ENCODE measurements around the gene KRTAP9-6. TPM values are rescaled to one million over a fixed set of nuclear protein-coding genes. Genes with fewer than 3 reads are reported as not detected.
"Not testable (repeated sequence)": the region's sequence is repeated elsewhere in the genome, so short reads cannot be mapped to it uniquely, and the experiment has no call there.

The KRTAP9-6 gene
- total and polyA plus RNA-seq, 5 donors, result not detected

GRCh38 chr17:41271858-41272257 lies 6.7 kb downstream of the KRTAP9-6 start:
- no CpG with 5 or more reads among the region's 1 CpG for WGBS
- intact Hi-C loops (cut with DNase I), result no loop called here
- no peak overlapping the region for H3K4me3 ChIP-seq (ENCODE audit: low read length)
- DNase-seq (no peak), ATAC-seq (no peak)
- no peaks in the 10 kb centered on the region for H3K4me1 ChIP-seq (ENCODE audit: control insufficient read depth, insufficient read depth, low read length)
- H3K9me3 ChIP-seq (ENCODE audit: control insufficient read depth, low read length), result no peaks in the 10 kb centered on the region
- H3K27ac ChIP-seq (ENCODE audit: low read length), result no peak overlapping the region
- no peaks in the 10 kb centered on the region for H3K27me3 ChIP-seq (ENCODE audit: control insufficient read depth, insufficient read depth)

GRCh38 chr17:41275648-41276190 lies 10.5 kb downstream of the KRTAP9-6 start, which contains the start of gene KRTAP9-7:
KRTAP9-7 (plus strand) TSS chr17:41275698; CDS start chr17:41275698, 0 bp downstream.
- ATAC-seq; H3K27me3 ChIP-seq (ENCODE audit: control insufficient read depth, insufficient read depth); H3K9me3 ChIP-seq (ENCODE audit: control insufficient read depth, low read length); intact Hi-C loops (cut with DNase I); H3K4me3 ChIP-seq (ENCODE audit: low read length); H3K4me1 ChIP-seq (ENCODE audit: control insufficient read depth, insufficient read depth, low read length); DNase-seq; H3K27ac ChIP-seq (ENCODE audit: low read length): not testable (repeated sequence)
- 86% methylated on average over 3 of the region's 3 CpGs for WGBS

- ATAC-seq, result no peak
- WGBS, result 82% methylated on average over 3 of the region's 3 CpGs
- intact Hi-C loops (cut with DNase I), result no loop called here
- Histone ChIP-seq H3K4me1 (ENCODE audit: control insufficient read depth, insufficient read depth, low read length) (no peaks in the 10 kb centered on the region), H3K4me3 (ENCODE audit: low read length) (no peak overlapping the region), H3K27ac (ENCODE audit: low read length) (no peak overlapping the region), H3K27me3 (ENCODE audit: control insufficient read depth, insufficient read depth) (peaks cover 3% of the 10 kb centered on the region), H3K9me3 (ENCODE audit: control insufficient read depth, low read length) (no peaks in the 10 kb centered on the region)
- DNase-seq, result no peak
These were observed 13.2 kb downstream of the KRTAP9-6 start for GRCh38 chr17:41278176-41278955.

GRCh38 chr17:41284043-41284442 lies 18.9 kb downstream of the KRTAP9-6 start:
- DNase-seq, result no peak
- Histone ChIP-seq H3K4me3 (ENCODE audit: low read length) (no peak overlapping the region), H3K27ac (ENCODE audit: low read length) (no peak overlapping the region), H3K27me3 (ENCODE audit: control insufficient read depth, insufficient read depth) (peaks cover 3% of the 10 kb centered on the region), H3K9me3 (ENCODE audit: control insufficient read depth, low read length) (no peaks in the 10 kb centered on the region), H3K4me1 (ENCODE audit: control insufficient read depth, insufficient read depth, low read length) (no peaks in the 10 kb centered on the region)
- no peak for ATAC-seq
- 46% methylated on average over 3 of the region's 3 CpGs for WGBS
- intact Hi-C loops (cut with DNase I), result no loop called here

- no peaks in the 10 kb centered on the region for H3K9me3 ChIP-seq (ENCODE audit: control insufficient read depth, low read length)
- no peaks in the 10 kb centered on the region for H3K4me1 ChIP-seq (ENCODE audit: control insufficient read depth, insufficient read depth, low read length)
- no peak overlapping the region for H3K4me3 ChIP-seq (ENCODE audit: low read length)
- ATAC-seq (no peak), DNase-seq (no peak)
- peaks cover 3% of the 10 kb centered on the region for H3K27me3 ChIP-seq (ENCODE audit: control insufficient read depth, insufficient read depth)
- whole genome bisulfite sequencing, result 35% methylated on average over 2 of the region's 2 CpGs
- H3K27ac ChIP-seq (ENCODE audit: low read length), result no peak overlapping the region
- intact Hi-C loops (cut with DNase I), result no loop called here
These were observed 19.4 kb downstream of the KRTAP9-6 start for GRCh38 chr17:41284546-41284945.

- no peak for ATAC-seq
- 79% methylated on average over 3 of the region's 3 CpGs for WGBS
- intact Hi-C loops (cut with DNase I), result no loop called here
- Histone ChIP-seq H3K27me3 (ENCODE audit: control insufficient read depth, insufficient read depth) (no peaks in the 10 kb centered on the region), H3K9me3 (ENCODE audit: control insufficient read depth, low read length) (no peaks in the 10 kb centered on the region), H3K4me1 (ENCODE audit: control insufficient read depth, insufficient read depth, low read length) (no peaks in the 10 kb centered on the region), H3K4me3 (ENCODE audit: low read length) (no peak overlapping the region), H3K27ac (ENCODE audit: low read length) (no peak overlapping the region)
- no peak for DNase-seq
These were observed 21.9 kb downstream of the KRTAP9-6 start for GRCh38 chr17:41287050-41287449.

GRCh38 chr17:41294016-41294415 lies 28.8 kb downstream of the KRTAP9-6 start:
- DNase-seq (no peak), ATAC-seq (no peak)
- H3K4me1 ChIP-seq (ENCODE audit: control insufficient read depth, insufficient read depth, low read length), result no peaks in the 10 kb centered on the region
- intact Hi-C loops (cut with DNase I), result no loop called here
- H3K9me3 ChIP-seq (ENCODE audit: control insufficient read depth, low read length), result no peaks in the 10 kb centered on the region
- no peaks in the 10 kb centered on the region for H3K27me3 ChIP-seq (ENCODE audit: control insufficient read depth, insufficient read depth)
- no peak overlapping the region for H3K27ac ChIP-seq (ENCODE audit: low read length)
- 79% methylated on average over 1 of the region's 1 CpG for WGBS
- no peak overlapping the region for H3K4me3 ChIP-seq (ENCODE audit: low read length)

GRCh38 chr17:41296846-41297245 lies 31.7 kb downstream of the KRTAP9-6 start:
- no peak for DNase-seq
- ATAC-seq, result no peak
- Histone ChIP-seq H3K4me3 (ENCODE audit: low read length) (no peak overlapping the region), H3K9me3 (ENCODE audit: control insufficient read depth, low read length) (no peaks in the 10 kb centered on the region), H3K27me3 (ENCODE audit: control insufficient read depth, insufficient read depth) (no peaks in the 10 kb centered on the region), H3K27ac (ENCODE audit: low read length) (no peak overlapping the region), H3K4me1 (ENCODE audit: control insufficient read depth, insufficient read depth, low read length) (no peaks in the 10 kb centered on the region)
- 90% methylated on average over 1 of the region's 1 CpG for WGBS
- intact Hi-C loops (cut with DNase I), result no loop called here

- no peak for ATAC-seq
These were observed 33.4 kb downstream of the KRTAP9-6 start for GRCh38 chr17:41298458-41299135.

GRCh38 chr17:41301204-41301790 lies 36.1 kb downstream of the KRTAP9-6 start:
- intact Hi-C loops (cut with DNase I), result no loop called here
- no peak for DNase-seq
- no peaks in the 10 kb centered on the region for H3K4me1 ChIP-seq (ENCODE audit: control insufficient read depth, insufficient read depth, low read length)

More at GRCh38 chr17:41298458-41299135, 33.4 kb downstream of the KRTAP9-6 start:
- Histone ChIP-seq H3K27me3 (ENCODE audit: control insufficient read depth, insufficient read depth) (no peaks in the 10 kb centered on the region), H3K4me1 (ENCODE audit: control insufficient read depth, insufficient read depth, low read length) (no peaks in the 10 kb centered on the region), H3K4me3 (ENCODE audit: low read length) (no peak overlapping the region), H3K27ac (ENCODE audit: low read length) (no peak overlapping the region), H3K9me3 (ENCODE audit: control insufficient read depth, low read length) (no peaks in the 10 kb centered on the region)
- intact Hi-C loops (cut with DNase I), result no loop called here
- 84% methylated on average over 20 of the region's 20 CpGs for WGBS
- no peak for DNase-seq

More at GRCh38 chr17:41301204-41301790, 36.1 kb downstream of the KRTAP9-6 start:
- H3K9me3 ChIP-seq (ENCODE audit: control insufficient read depth, low read length), result no peaks in the 10 kb centered on the region
- ATAC-seq, result no peak
- WGBS, result 69% methylated on average over 5 of the region's 5 CpGs
- H3K27ac ChIP-seq (ENCODE audit: low read length), result no peak overlapping the region
- H3K4me3 ChIP-seq (ENCODE audit: low read length), result no peak overlapping the region
- no peaks in the 10 kb centered on the region for H3K27me3 ChIP-seq (ENCODE audit: control insufficient read depth, insufficient read depth)
